Lower lobe of right lung (tissue), 2 donors: ENCODE results near the gene AEBP2. TPM values are rescaled to one million over a fixed set of nuclear protein-coding genes. Genes with fewer than 3 reads are reported as not detected.

Experiments
- ATAC-seq, 2 donors: fragments of 200-7000 bp; cut with Tn5 transposase; one replicate each; pipeline ENCODE4 v1.9.1; 2020 to 2022; ENCODE audit warnings: mild to moderate bottlenecking in 2 of 2, moderate library complexity in 2 of 2
- DNase-seq: peaks from one replicate; pipeline ENCODE4 v3.0.0-alpha.2; 2020
- H3K27ac ChIP-seq: fragments of 200-600 bp; one replicate; pipeline ENCODE4 v1.8.0; 2022
- H3K27me3 ChIP-seq: fragments of 200-600 bp; one replicate; pipeline ENCODE4 v1.8.0; 2022; ENCODE audit warnings: low read depth
- H3K36me3 ChIP-seq: fragments of 200-600 bp; one replicate; pipeline ENCODE4 v1.8.0; 2022; ENCODE audit warnings: mild to moderate bottlenecking
- H3K4me1 ChIP-seq: fragments of 200-600 bp; one replicate; pipeline ENCODE4 v1.8.0; 2022
- H3K4me3 ChIP-seq: fragments of 200-600 bp; one replicate; pipeline ENCODE4 v1.8.0; 2022; ENCODE audit warnings: mild to moderate bottlenecking
- H3K9me3 ChIP-seq: fragments of 200-600 bp; one replicate; pipeline ENCODE4 v1.8.0; 2022
- intact Hi-C: fragments of 100-400 bp; cut with DNase I; formaldehyde crosslinking; loops from one replicate; pipeline ENCODE4 v1.11.0; 2022
- total RNA-seq: library from RNA; stranded (reverse); fragmentation: NEBNext Ultra II Directional; extraction: Animal tissue kit (Norgen Biotek cat#: 25700); gene quantifications from one replicate; pipeline ENCODE4 v1.2.1, GENCODE V29; 2021
- TF ChIP-seq, protein P1 (sequence below): fragments of 200-600 bp; IDR thresholded peaks from one replicate; pipeline ENCODE4 v1.8.0; 2022; ENCODE audit warnings: antibody characterized with exemption, mild to moderate bottlenecking
- donor health status: DM: no; HTN: yes; CAD: no; lungs with severe emphysema.

The AEBP2 gene
- total RNA-seq, 1 donor from 2014 or later = 36.7 TPM

DNA sequence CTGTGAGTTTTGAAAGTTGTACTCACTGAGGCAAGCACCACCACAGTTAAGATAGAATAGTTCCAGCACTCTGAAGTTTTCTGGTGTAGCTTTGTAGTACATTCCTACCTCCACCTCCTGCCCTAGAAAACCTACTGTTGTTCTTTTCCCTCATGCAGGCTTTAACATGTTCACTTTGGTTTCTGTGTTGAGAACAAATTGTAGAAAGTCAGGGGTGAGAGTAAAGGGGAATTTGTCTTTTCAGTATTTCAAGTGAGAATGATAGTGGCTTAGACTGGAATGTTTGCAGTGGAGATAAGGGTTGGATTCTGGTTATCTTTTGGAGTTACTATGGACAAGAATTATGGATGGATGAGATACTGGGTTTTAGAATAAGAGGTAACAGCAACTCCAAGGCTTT lies 67.2 kb downstream of the AEBP2 start:
- TF ChIP-seq, protein P1, sequence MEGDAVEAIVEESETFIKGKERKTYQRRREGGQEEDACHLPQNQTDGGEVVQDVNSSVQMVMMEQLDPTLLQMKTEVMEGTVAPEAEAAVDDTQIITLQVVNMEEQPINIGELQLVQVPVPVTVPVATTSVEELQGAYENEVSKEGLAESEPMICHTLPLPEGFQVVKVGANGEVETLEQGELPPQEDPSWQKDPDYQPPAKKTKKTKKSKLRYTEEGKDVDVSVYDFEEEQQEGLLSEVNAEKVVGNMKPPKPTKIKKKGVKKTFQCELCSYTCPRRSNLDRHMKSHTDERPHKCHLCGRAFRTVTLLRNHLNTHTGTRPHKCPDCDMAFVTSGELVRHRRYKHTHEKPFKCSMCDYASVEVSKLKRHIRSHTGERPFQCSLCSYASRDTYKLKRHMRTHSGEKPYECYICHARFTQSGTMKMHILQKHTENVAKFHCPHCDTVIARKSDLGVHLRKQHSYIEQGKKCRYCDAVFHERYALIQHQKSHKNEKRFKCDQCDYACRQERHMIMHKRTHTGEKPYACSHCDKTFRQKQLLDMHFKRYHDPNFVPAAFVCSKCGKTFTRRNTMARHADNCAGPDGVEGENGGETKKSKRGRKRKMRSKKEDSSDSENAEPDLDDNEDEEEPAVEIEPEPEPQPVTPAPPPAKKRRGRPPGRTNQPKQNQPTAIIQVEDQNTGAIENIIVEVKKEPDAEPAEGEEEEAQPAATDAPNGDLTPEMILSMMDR = no peak
- H3K4me3 ChIP-seq = no peak overlapping the region
- intact Hi-C loops = no loop called here

DNA sequence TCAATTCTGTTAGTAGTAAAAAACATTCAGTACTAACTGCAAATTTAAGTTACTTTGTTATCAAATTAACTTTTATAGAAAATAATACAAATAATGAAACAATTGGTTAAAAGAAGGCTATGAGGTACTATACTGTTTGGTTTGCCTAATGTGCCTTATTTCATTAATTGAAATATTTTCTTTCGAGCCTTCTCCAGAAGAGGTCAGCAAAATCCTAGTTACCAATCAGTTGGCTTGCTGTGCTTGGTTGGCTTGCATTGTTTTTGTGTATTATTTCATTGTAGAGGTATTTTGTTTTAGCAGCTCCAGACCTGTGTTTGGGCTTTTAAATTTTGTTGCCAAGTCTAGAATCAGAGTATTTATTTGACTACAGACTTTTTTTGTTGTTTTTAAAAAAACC lies 68.5 kb downstream of the AEBP2 start:
- Histone ChIP-seq H3K27me3 (no peaks in the 10 kb centered on the region), H3K4me1 (peaks cover 3% of the 10 kb centered on the region), H3K27ac (no peak overlapping the region), H3K36me3 (peaks cover 21% of the 10 kb centered on the region), H3K9me3 (no peaks in the 10 kb centered on the region), H3K4me3 (no peak overlapping the region)
- intact Hi-C loops = no loop called here
- TF ChIP-seq, protein P1 = peak; percentile 28
- no peak for ATAC-seq
- no peak for DNase-seq

More for the DNA sequence above, 67.2 kb downstream of the AEBP2 start:
- peaks cover 22% of the 10 kb centered on the region for H3K36me3 ChIP-seq
- no peak for ATAC-seq
- peaks cover 3% of the 10 kb centered on the region for H3K4me1 ChIP-seq
- no peak for DNase-seq
- H3K9me3 ChIP-seq = no peaks in the 10 kb centered on the region
- no peaks in the 10 kb centered on the region for H3K27me3 ChIP-seq
- no peak overlapping the region for H3K27ac ChIP-seq

DNA sequence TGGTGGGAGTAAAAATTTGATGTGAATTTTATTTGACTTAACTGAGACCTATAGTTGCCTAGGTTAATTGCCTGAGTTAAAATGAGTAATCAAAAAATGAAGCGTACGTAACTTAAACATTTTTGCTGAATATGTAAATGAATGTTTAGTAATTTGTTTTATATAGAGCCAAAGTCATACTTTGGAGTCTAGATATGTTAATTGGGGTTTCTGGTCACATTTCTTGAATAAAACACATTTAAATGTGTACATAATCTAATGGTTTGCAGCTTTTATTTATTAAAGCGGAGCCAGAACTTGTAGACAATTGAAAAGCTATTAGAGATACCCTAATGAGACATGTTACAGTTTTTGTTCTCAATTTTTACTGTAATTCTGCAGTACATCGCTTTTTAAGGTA lies 71.2 kb downstream of the AEBP2 start:
- no peak for ATAC-seq
- no peak overlapping the region for H3K27ac ChIP-seq
- no peak overlapping the region for H3K4me3 ChIP-seq
- no peaks in the 10 kb centered on the region for H3K9me3 ChIP-seq
- H3K36me3 ChIP-seq = peaks cover 15% of the 10 kb centered on the region
- no peaks in the 10 kb centered on the region for H3K27me3 ChIP-seq
- DNase-seq = no peak
- peaks cover 3% of the 10 kb centered on the region for H3K4me1 ChIP-seq
- intact Hi-C loops = no loop called here
- TF ChIP-seq, protein P1 = no peak

DNA sequence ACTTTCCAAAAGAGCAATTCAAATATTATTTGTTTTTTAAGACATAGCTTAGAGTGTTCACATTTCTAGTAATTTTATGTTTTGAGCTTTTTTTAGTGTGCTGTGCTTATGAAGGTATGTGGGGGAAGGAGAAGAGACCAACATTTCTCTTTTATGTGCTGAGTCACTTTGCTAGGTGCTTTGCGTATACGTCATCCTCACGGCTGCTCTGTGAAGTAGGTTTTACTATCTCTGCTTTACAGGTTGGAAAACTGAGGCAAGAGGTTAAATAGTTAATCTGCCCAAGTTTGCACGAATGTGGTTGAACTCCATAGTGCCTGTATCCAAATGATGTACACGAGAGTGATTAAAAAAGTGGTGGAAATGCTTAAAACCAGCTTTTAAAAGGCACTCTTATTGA lies 75.9 kb downstream of the AEBP2 start:
- H3K4me3 ChIP-seq = no peak overlapping the region
- peaks cover 10% of the 10 kb centered on the region for H3K4me1 ChIP-seq
- TF ChIP-seq, protein P1 = no peak
- no peaks in the 10 kb centered on the region for H3K27me3 ChIP-seq
- no peak for DNase-seq
- no peak overlapping the region for H3K27ac ChIP-seq
- no peaks in the 10 kb centered on the region for H3K9me3 ChIP-seq
- H3K36me3 ChIP-seq = peaks cover 26% of the 10 kb centered on the region
- intact Hi-C loops = no loop called here
- ATAC-seq = no peak

DNA sequence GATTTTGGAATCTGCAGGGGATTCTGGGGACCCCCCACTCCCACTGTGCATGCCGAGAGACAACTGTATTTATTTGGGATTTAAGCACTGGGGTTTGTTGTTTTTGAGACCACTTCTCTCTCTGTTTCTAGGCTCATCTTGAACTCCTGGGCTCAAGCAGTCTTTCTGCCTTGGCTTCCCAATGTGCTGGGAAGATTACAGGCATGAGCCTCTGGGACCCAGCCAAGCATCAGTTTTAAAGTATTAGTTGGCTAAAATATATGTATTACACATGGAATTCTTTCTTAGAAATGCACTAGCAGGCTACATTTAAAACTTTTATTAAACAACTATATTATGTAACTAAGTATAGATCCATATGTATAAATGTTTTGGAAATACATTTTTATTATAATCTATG lies 78.3 kb downstream of the AEBP2 start:
- TF ChIP-seq, protein P1 = no peak
- H3K9me3 ChIP-seq = no peaks in the 10 kb centered on the region
- peaks cover 24% of the 10 kb centered on the region for H3K36me3 ChIP-seq
- DNase-seq (no peak), ATAC-seq (no peak)
- no peaks in the 10 kb centered on the region for H3K27me3 ChIP-seq
- no peak overlapping the region for H3K27ac ChIP-seq
- intact Hi-C loops = no loop called here
- no peak overlapping the region for H3K4me3 ChIP-seq
- H3K4me1 ChIP-seq = peaks cover 10% of the 10 kb centered on the region

DNA sequence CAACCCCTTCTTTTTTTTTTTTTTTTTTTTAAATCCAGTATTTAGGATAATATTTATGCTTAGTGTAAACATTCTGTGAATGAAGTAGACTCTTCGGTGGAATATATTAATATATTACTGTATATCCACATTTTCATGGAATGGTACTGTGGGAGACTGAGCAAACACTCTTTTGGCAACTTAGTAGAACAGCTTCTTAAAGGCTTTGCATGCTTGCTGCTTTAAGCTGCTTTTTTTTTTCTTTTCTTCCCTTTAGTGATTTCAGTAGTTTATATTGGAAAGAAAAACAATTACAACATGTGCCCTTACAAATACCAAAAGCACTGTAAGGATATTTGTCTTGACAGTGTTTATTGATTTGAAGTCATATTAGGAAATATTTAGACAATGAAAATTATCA lies 78.9 kb downstream of the AEBP2 start:
- no peak for DNase-seq

More for the DNA sequence above, 78.9 kb downstream of the AEBP2 start:
- Histone ChIP-seq H3K9me3 (no peaks in the 10 kb centered on the region), H3K4me3 (no peak overlapping the region), H3K36me3 (peaks cover 18% of the 10 kb centered on the region), H3K27me3 (no peaks in the 10 kb centered on the region), H3K27ac (no peak overlapping the region), H3K4me1 (peaks cover 10% of the 10 kb centered on the region)
- ATAC-seq = no peak
- TF ChIP-seq, protein P1 = no peak
- intact Hi-C loops = no loop called here
